HEK293 (cell line): Measurements from ENCODE around the gene HAUS5.

Source experiments
- CTCF ChIP-seq: fragments of 450-650 bp; formaldehyde crosslinking; IDR thresholded peaks from 2 replicates; pipeline ENCODE4 v1.5.1; 2016; ENCODE audit warnings: missing biosample characterization, missing genetic modification characterization
- ZNF19 ChIP-seq: fragments of 450-650 bp; formaldehyde crosslinking; IDR thresholded peaks from 2 replicates; pipeline ENCODE4; 2016; ENCODE audit warnings: missing biosample characterization, missing genetic modification characterization, low read depth
- ZNF560 ChIP-seq: fragments of 450-650 bp; formaldehyde crosslinking; IDR thresholded peaks from 2 replicates; pipeline ENCODE4 v1.5.1; 2017; ENCODE audit warnings: missing biosample characterization, missing genetic modification characterization, borderline replicate concordance

- TF ChIP-seq ZNF560 (no peak), ZNF19 (no peak), CTCF (no peak)
These were observed 38.0 kb downstream of the HAUS5 start for GRCh38 chr19:35650581-35650980.
